K562 (cell line): ENCODE results near the gene MPV17L2. TPM values are rescaled to one million over a fixed set of nuclear protein-coding genes. Genes with fewer than 3 reads are reported as not detected.

ENCODE experiments used
- DLX4 ChIP-seq: fragments of 250-450 bp; sonication (Bioruptor Pico); IDR thresholded peaks from 2 replicates; pipeline ENCODE4 v1.6.1; 2021; ENCODE audit warnings: mild to moderate bottlenecking
- ELF4 ChIP-seq: fragments of 450-650 bp; formaldehyde crosslinking; IDR thresholded peaks from 2 replicates; pipeline ENCODE4 v1.4.0; 2022; ENCODE audit warnings: missing genetic modification characterization
- FOXJ2 ChIP-seq: fragments of 200-800 bp; sonication (Bioruptor generic); IDR thresholded peaks from 2 replicates; pipeline ENCODE4 v1.6.1; 2016; ENCODE audit warnings: missing genetic modification characterization, missing compliant biosample characterization
- HDAC6 ChIP-seq: IDR thresholded peaks from 2 replicates; pipeline ENCODE4 v1.6.1; 2012; ENCODE audit warnings: low read depth, mild to moderate bottlenecking, control low read depth, inconsistent platforms, low read length, moderate library complexity
- HNRNPH1 ChIP-seq: fragments of 200-400 bp; formaldehyde crosslinking; optimal IDR thresholded peaks from 2 replicates; pipeline ENCODE3; 2017; ENCODE audit warnings: low read depth, mild to moderate bottlenecking, low read length, moderate library complexity
- HNRNPLL ChIP-seq: fragments of 200-400 bp; formaldehyde crosslinking; IDR thresholded peaks from 2 replicates; pipeline ENCODE4 v1.6.1; 2017; ENCODE audit warnings: low read length, low read depth, mild to moderate bottlenecking; ENCODE audit not compliant: poor library complexity, severe bottlenecking
- L3MBTL2 ChIP-seq: fragments of 450-650 bp; IDR thresholded peaks from 2 replicates; pipeline ENCODE4 v1.6.1; 2016; ENCODE audit warnings: mild to moderate bottlenecking, moderate library complexity
- MECOM ChIP-seq: fragments of 250-450 bp; sonication (Bioruptor Pico); IDR thresholded peaks from 2 replicates; pipeline ENCODE4 v1.8.0; 2022; ENCODE audit warnings: inconsistent platforms
- NFIC ChIP-seq: fragments of 450-650 bp; IDR thresholded peaks from 2 replicates; pipeline ENCODE4 v1.6.1; 2017; ENCODE audit warnings: mild to moderate bottlenecking, inconsistent platforms
- POLR2G ChIP-seq: fragments of 200-400 bp; formaldehyde crosslinking; IDR thresholded peaks from 2 replicates; pipeline ENCODE4 v1.6.1; 2017; ENCODE audit warnings: low read depth, mild to moderate bottlenecking, antibody characterized with exemption, low read length, moderate library complexity
- SMARCE1 ChIP-seq: fragments of 450-650 bp; IDR thresholded peaks from 2 replicates; pipeline ENCODE4 v1.7.1; 2016; ENCODE audit warnings: mild to moderate bottlenecking
- TEAD1 ChIP-seq, 2 experiments: fragments of 450-650 bp in 1 of 2; sonication (generic) in 1 of 2; formaldehyde crosslinking; IDR thresholded peaks; 2 replicates each; pipeline versions ENCODE4 v1.4.0 to v1.8.0; 2020 to 2022; ENCODE audit warnings: mild to moderate bottlenecking in 2 of 2, missing genetic modification reagents in 1 of 2
- TRIM25 ChIP-seq: fragments of 450-650 bp; IDR thresholded peaks from 2 replicates; pipeline ENCODE4 v1.7.0; 2016; ENCODE audit warnings: borderline replicate concordance
- ZBED1 ChIP-seq: IDR thresholded peaks from 2 replicates; pipeline ENCODE4 v1.6.1; 2014
- ZBTB5 ChIP-seq: fragments of 450-650 bp; IDR thresholded peaks from 2 replicates; pipeline ENCODE4 v1.6.1; 2017; ENCODE audit warnings: antibody characterized with exemption
- ZFP36 ChIP-seq: fragments of 150-350 bp; IDR thresholded peaks from 2 replicates; pipeline ENCODE4 v1.6.1; 2018; ENCODE audit warnings: low read length, low read depth; ENCODE audit not compliant: partially characterized antibody
- ZNF124 ChIP-seq: sonication (generic); formaldehyde crosslinking; IDR thresholded peaks from 2 replicates; pipeline ENCODE4 v1.8.1; 2022; ENCODE audit warnings: missing genetic modification reagents
- ZNF175 ChIP-seq: fragments of 200-800 bp; sonication (Bioruptor generic); IDR thresholded peaks from 2 replicates; pipeline ENCODE4 v1.6.1; 2016; ENCODE audit warnings: low read depth, mild to moderate bottlenecking, missing genetic modification characterization, missing compliant biosample characterization
- ZNF212 ChIP-seq: fragments of 450-650 bp; formaldehyde crosslinking; IDR thresholded peaks from 2 replicates; pipeline ENCODE4 v1.4.0; 2020; ENCODE audit warnings: mild to moderate bottlenecking
- ZNF217 ChIP-seq: sonication (generic); formaldehyde crosslinking; IDR thresholded peaks from 2 replicates; pipeline ENCODE4 v1.8.0; 2022; ENCODE audit warnings: mild to moderate bottlenecking, missing genetic modification reagents
- ZNF23 ChIP-seq: fragments of 250-450 bp; sonication (Bioruptor Pico); IDR thresholded peaks from 2 replicates; pipeline ENCODE4 v1.4.0; 2020; ENCODE audit warnings: mild to moderate bottlenecking
- ZNF584 ChIP-seq: fragments of 200-800 bp; sonication (Bioruptor generic); IDR thresholded peaks from 2 replicates; pipeline ENCODE4 v1.6.1; 2016; ENCODE audit warnings: low read depth, mild to moderate bottlenecking, missing genetic modification characterization, missing compliant biosample characterization
- ZNF717 ChIP-seq: fragments of 250-450 bp; sonication (Bioruptor Pico); IDR thresholded peaks from 2 replicates; pipeline ENCODE4 v1.5.0; 2021
- ZNF766 ChIP-seq: fragments of 200-800 bp; sonication (Bioruptor generic); conservative IDR thresholded peaks from 2 replicates; pipeline ENCODE4 v1.6.1; 2016; ENCODE audit warnings: missing genetic modification characterization, missing compliant biosample characterization
- ZZZ3 ChIP-seq: fragments of 450-650 bp; IDR thresholded peaks from 2 replicates; pipeline ENCODE4 v1.6.1; 2016; ENCODE audit warnings: antibody characterized with exemption, mild to moderate bottlenecking, moderate library complexity
- polyA plus RNA-seq, 8 experiments: library from polyadenylated mRNA; depleted of rRNA in 4 of 8; stranded (reverse) in 5 of 8; unstranded in 3 of 8; fragments of >200 nt; fragmentation: Nextera tagmentation in 2 of 8; fragmentation: Illumina TruSeq in 1 of 8; extraction: Ambion mirVana in 2 of 8; extraction: Trizol in 1 of 8; gene quantifications; 2 replicates each; pipeline versions ENCODE4 v1.2.1 to v1.2.3, GENCODE V29; 2011 to 2014; ENCODE audit warnings: inconsistent platforms in 1 of 8, missing spikeins in 1 of 8
- total RNA-seq, 7 experiments: library from RNA; depleted of rRNA in 6 of 7; stranded (reverse); fragments of >200 nt in 6 of 7; fragmentation: Illumina TruSeq in 2 of 7; extraction: Trizol in 2 of 7; gene quantifications; 2 replicates each; pipeline versions ENCODE4 v1.2.1 to v1.2.3, GENCODE V29; 2011 to 2021; ENCODE audit warnings: low replicate concordance in 1 of 7
- TF ChIP-seq, protein P1 (sequence below), 2 experiments: fragments of 250-450 bp in 1 of 2; fragments of 450-650 bp in 1 of 2; sonication (Bioruptor Pico) in 1 of 2; IDR thresholded peaks; 2 replicates each; pipeline versions ENCODE4 v1.6.1 to v1.8.0; 2016 to 2021; ENCODE audit warnings: mild to moderate bottlenecking in 2 of 2, moderate library complexity in 2 of 2, missing compliant biosample characterization in 1 of 2, missing genetic modification characterization in 1 of 2

MPV17L2 gene
- total and polyA plus RNA-seq, 9 of the 15 experiments (the other 6 are each of a cell fraction or from before 2014, with no cell fraction given): 10.6 to 60.2 (median 28.5) TPM

DNA sequence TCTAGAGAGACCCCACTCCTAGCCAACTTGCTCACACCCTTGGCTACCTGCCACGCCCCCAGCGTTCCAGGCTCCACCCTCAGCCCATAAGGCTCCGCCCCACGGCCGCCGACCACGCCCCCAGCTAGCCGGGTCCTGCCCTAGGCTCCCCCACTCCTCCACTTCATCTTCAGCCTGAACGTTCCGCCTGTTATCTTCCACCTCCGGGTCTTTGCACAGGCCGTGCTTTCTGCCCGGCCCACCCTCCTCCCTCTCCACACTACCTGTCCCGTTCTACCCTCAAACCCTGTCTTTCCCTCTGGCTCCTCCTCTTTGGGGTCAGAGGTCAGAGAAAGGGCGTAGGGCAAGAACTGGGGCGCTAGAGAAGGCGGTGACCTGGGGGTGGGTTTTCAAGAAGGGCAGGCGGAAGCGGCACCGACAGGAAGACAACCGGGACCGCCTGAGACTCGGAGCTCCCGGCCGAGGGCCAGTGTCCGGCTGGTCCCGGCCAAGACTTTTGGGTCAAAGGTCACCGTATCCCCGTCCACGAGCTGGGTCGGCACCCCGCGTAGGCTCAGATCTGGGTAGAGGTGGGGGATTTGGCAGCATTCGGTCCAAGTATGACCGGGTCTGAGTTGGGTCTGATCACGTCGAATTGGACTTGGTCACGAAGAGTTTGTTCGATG is 31.0 kb downstream of the MPV17L2 start (continued):
- TF ChIP-seq POLR2G (peak; percentile 80), ZNF584 (CRISPR knock-in tag) (no peak), ZNF23 (no peak), ZBTB5 (no peak), ZNF217 (CRISPR knock-in tag) (no peak), ZZZ3 (no peak), ELF4 (peak; percentile 85), MECOM (CRISPR knock-in tag) (0 out of 2 replicates have a peak, but pooled peaks have one; percentile 5), ZNF717 (CRISPR knock-in tag) (no peak), SMARCE1 (peak; percentile 46; the same call in 1 of the 2 replicates), TEAD1 (CRISPR knock-in tag; IDR thresholded peaks at IDR 0.05) (peak; percentile 59 to 93; a peak in 3 of 4 replicates), ZNF766 (CRISPR knock-in tag) (no peak), ZNF212 (CRISPR knock-in tag) (no peak), ZBED1 (no peak), HNRNPLL (peak; percentile 69), FOXJ2 (no peak), ZNF175 (CRISPR knock-in tag) (no peak), ZFP36 (peak; percentile 24), L3MBTL2 (peak; percentile 49; the same call in 1 of the 2 replicates), TRIM25 (0 out of 2 replicates have a peak, but pooled peaks have one; percentile 67), ZNF124 (CRISPR knock-in tag) (no peak), DLX4 (CRISPR knock-in tag) (no peak), NFIC (peak; percentile 71), HDAC6 (no peak), HNRNPH1 (no peak)
- TF ChIP-seq, protein P1, sequence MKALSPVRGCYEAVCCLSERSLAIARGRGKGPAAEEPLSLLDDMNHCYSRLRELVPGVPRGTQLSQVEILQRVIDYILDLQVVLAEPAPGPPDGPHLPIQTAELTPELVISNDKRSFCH (CRISPR knock-in tag; IDR thresholded peaks at IDR 0.05): no peak
- TF ChIP-seq, protein P1 (tag; IDR thresholded peaks at IDR 0.05): peak; percentile 90
